K562 (cell line): ENCODE data around the gene PPP1R12C.

Experiments used
- CBX8 ChIP-seq: fragments of 200-600 bp; sonication (generic); IDR thresholded peaks from 2 replicates; pipeline ENCODE4 v1.6.1; 2012; ENCODE audit warnings: borderline replicate concordance, mixed run types, low read depth, mild to moderate bottlenecking, moderate library complexity, mixed read lengths, low read length, control low read depth, inconsistent platforms; ENCODE audit not compliant: poor library complexity, severe bottlenecking; ENCODE audit errors: extremely low read depth
- EZH2 ChIP-seq: IDR thresholded peaks from 2 replicates; pipeline ENCODE4 v1.6.1; 2012; ENCODE audit warnings: low read depth, mild to moderate bottlenecking, inconsistent platforms, low read length, borderline replicate concordance

- no peak for TF ChIP-seq CBX8
- no peak for TF ChIP-seq EZH2
These were observed 10.8 kb downstream of the PPP1R12C start for GRCh38 chr19:55106591-55106990.
